Neural cell (in vitro differentiated cells): ENCODE results near the gene ZNF747. TPM values are rescaled to one million over a fixed set of nuclear protein-coding genes. Genes with fewer than 3 reads are reported as not detected.

ENCODE experiments used
- H2AFZ ChIP-seq: fragments of 200-600, 300-800 bp; sonication (generic), shearing (Covaris generic); 2 replicates; pipeline ENCODE4 v1.6.0; 2014; ENCODE audit warnings: low read depth, mild to moderate bottlenecking, antibody characterized with exemption, low read length, moderate library complexity
- H3F3A ChIP-seq: fragments of 200-600 bp; shearing (Covaris generic); 2 replicates; pipeline ENCODE4 v1.6.1; 2016; ENCODE audit warnings: mild to moderate bottlenecking, moderate library complexity, mixed read lengths, antibody characterized with exemption, low read length; ENCODE audit not compliant: insufficient read depth, poor library complexity, severe bottlenecking
- H3K27ac ChIP-seq: fragments of 200-600, 300-800 bp; sonication (generic), shearing (Covaris generic); 2 replicates; pipeline ENCODE4 v1.5.1; 2014; ENCODE audit warnings: mild to moderate bottlenecking, low read length, moderate library complexity
- H3K27me3 ChIP-seq: fragments of 300-800, 200-600 bp; sonication (generic), shearing (Covaris generic); 2 replicates; pipeline ENCODE4 v1.6.0; 2014; ENCODE audit warnings: mild to moderate bottlenecking, low read depth, low read length, moderate library complexity; ENCODE audit not compliant: insufficient read depth
- H3K36me3 ChIP-seq: fragments of 300-800, 200-600 bp; sonication (generic), shearing (Covaris generic); 2 replicates; pipeline ENCODE4 v1.5.1; 2014; ENCODE audit warnings: mild to moderate bottlenecking, antibody characterized with exemption, low read length, moderate library complexity; ENCODE audit not compliant: insufficient read depth
- H3K4me2 ChIP-seq: fragments of 300-800, 200-600 bp; sonication (generic), shearing (Covaris generic); 2 replicates; pipeline ENCODE4 v1.6.0; 2014; ENCODE audit warnings: mild to moderate bottlenecking, low read length
- H3K4me3 ChIP-seq: fragments of 300-800, 200-600 bp; sonication (generic), shearing (Covaris generic); 2 replicates; pipeline ENCODE4 v1.5.1; 2014; ENCODE audit warnings: mild to moderate bottlenecking, low read length, moderate library complexity
- H3K79me2 ChIP-seq: fragments of 200-600 bp; shearing (Covaris generic); replicated peaks from 2 replicates; pipeline ENCODE4 v1.6.0; 2014; ENCODE audit warnings: mild to moderate bottlenecking, low read length, moderate library complexity; ENCODE audit not compliant: insufficient read depth
- H3K9ac ChIP-seq: fragments of 300-800, 200-600 bp; sonication (generic), shearing (Covaris generic); 2 replicates; pipeline ENCODE4 v1.6.1; 2016; ENCODE audit warnings: mild to moderate bottlenecking, low read length, mixed read lengths
- H3K9me2 ChIP-seq: fragments of 200-600 bp; shearing (Covaris generic); 2 replicates; pipeline ENCODE4 v1.6.1; 2016; ENCODE audit warnings: mild to moderate bottlenecking, low read length, mixed read lengths; ENCODE audit not compliant: insufficient read depth
- H3K9me3 ChIP-seq: fragments of 200-600, 300-800 bp; sonication (generic), shearing (Covaris generic); 2 replicates; pipeline ENCODE4 v1.6.1; 2016; ENCODE audit warnings: mild to moderate bottlenecking, mixed run types, low read length, moderate library complexity, mixed read lengths
- H4K20me1 ChIP-seq: fragments of 200-600 bp; shearing (Covaris generic); 2 replicates; pipeline ENCODE4 v1.6.1; 2016; ENCODE audit warnings: mild to moderate bottlenecking, mixed run types; ENCODE audit not compliant: insufficient read depth
- EP300 ChIP-seq: fragments of 450-650 bp; conservative IDR thresholded peaks from 2 replicates; pipeline ENCODE4 v1.6.1; 2014; ENCODE audit warnings: antibody characterized with exemption, mild to moderate bottlenecking, moderate library complexity; ENCODE audit not compliant: poor library complexity, severe bottlenecking
- EZH2 ChIP-seq: fragments of 200-600, 300-800 bp; shearing (Covaris generic), sonication (generic); IDR thresholded peaks from 2 replicates; pipeline ENCODE4 v1.6.1; 2014; ENCODE audit warnings: antibody characterized with exemption, low read length, borderline replicate concordance, mild to moderate bottlenecking; ENCODE audit not compliant: insufficient read depth, poor library complexity, severe bottlenecking
- MXI1 ChIP-seq: fragments of 450-650 bp; conservative IDR thresholded peaks from 2 replicates; pipeline ENCODE4 v1.6.1; 2014; ENCODE audit warnings: antibody characterized with exemption, mild to moderate bottlenecking; ENCODE audit not compliant: poor library complexity, severe bottlenecking
- POLR2AphosphoS5 ChIP-seq: IDR thresholded peaks from 2 replicates; pipeline ENCODE4 v1.6.1; 2012
- RAD21 ChIP-seq: fragments of 450-650 bp; conservative IDR thresholded peaks from 2 replicates; pipeline ENCODE4 v1.6.1; 2014; ENCODE audit warnings: antibody characterized with exemption, mild to moderate bottlenecking, moderate library complexity
- SMC3 ChIP-seq: fragments of 450-650 bp; conservative IDR thresholded peaks from 2 replicates; pipeline ENCODE4 v1.6.1; 2014; ENCODE audit warnings: antibody characterized with exemption, mild to moderate bottlenecking, moderate library complexity; ENCODE audit not compliant: poor library complexity
- TAF1 ChIP-seq: IDR thresholded peaks from 2 replicates; pipeline ENCODE4 v1.6.1; 2012; ENCODE audit warnings: low read depth
- polyA plus RNA-seq: library from polyadenylated mRNA; depleted of rRNA; stranded (reverse); fragments of >200 nt; gene quantifications from 2 replicates; pipeline ENCODE4 v1.2.3, GENCODE V29; 2014
- TF ChIP-seq, protein P1 (sequence below): fragments of 450-650 bp; IDR thresholded peaks from 2 replicates; pipeline ENCODE4 v1.5.1; 2014; ENCODE audit warnings: antibody characterized with exemption, mild to moderate bottlenecking, moderate library complexity; ENCODE audit not compliant: poor library complexity, severe bottlenecking
- TF ChIP-seq, protein P2 (sequence below): IDR thresholded peaks from 2 replicates; pipeline ENCODE4 v1.6.1; 2012; ENCODE audit warnings: borderline replicate concordance

The ZNF747 gene
- polyA plus RNA-seq, 1 donor from 2014 or later = 5.7 TPM

DNA sequence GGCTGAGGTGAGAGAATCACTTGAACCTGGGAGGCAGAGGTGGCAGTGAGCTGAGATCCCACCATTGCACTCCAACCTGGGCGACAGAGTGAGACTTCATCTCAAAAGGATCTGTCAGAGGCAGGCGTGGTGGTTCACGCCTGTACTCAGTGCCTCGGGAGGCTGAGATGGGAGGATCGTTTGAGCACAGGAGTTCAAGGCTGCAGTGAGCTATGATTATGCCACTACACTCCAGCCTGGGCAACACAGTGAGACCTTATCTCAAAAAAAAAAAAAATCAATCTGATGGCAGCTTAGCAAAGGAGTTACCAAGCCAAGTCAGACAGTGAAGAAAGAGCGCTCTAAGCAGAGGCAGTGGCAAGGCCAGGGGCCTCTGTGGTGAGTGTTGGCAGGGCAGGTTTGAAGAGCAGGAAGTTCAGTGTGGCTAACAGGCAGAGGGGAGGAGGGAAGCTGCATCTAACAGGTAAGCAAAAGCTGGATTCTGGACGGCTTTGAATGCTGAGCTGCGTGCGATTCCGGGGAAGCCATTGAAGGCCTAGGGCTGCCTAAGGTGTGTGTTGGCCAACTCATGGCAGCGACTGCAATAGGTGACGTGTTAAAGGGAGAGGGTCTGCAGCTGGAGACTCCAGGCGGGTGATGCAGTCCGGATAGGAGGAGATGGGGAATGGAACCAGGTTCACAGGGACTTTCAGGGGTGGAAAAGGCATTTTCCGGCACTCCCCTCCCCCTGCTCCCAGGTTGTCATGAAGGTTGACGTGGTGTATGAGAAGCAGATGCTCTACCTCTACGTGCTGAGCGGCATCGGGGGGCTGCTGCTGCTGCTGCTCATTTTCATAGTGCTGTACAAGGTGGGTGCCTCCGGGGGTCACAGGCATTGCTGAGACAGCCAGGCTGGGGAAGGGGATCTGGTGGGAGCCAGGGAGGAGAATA lies 15.3 kb downstream of the ZNF747 start:
- Histone ChIP-seq H3K4me2 (no peak overlapping the region), H3K9ac (no peak overlapping the region), H3K9me2 (no peaks in the 10 kb centered on the region), H2AFZ (no peak overlapping the region), H3K9me3 (no peaks in the 10 kb centered on the region), H4K20me1 (no peaks in the 10 kb centered on the region), H3F3A (no peaks in the 10 kb centered on the region), H3K36me3 (no peaks in the 10 kb centered on the region), H3K4me3 (no peak overlapping the region), H3K27ac (no peak overlapping the region), H3K79me2 (no peaks in the 10 kb centered on the region), H3K27me3 (no peaks in the 10 kb centered on the region)
- TF ChIP-seq MXI1 (no peak), SMC3 (no peak), EZH2 (no peak), RAD21 (no peak), POLR2AphosphoS5 (no peak), TAF1 (no peak), EP300 (no peak)
- TF ChIP-seq, protein P1, sequence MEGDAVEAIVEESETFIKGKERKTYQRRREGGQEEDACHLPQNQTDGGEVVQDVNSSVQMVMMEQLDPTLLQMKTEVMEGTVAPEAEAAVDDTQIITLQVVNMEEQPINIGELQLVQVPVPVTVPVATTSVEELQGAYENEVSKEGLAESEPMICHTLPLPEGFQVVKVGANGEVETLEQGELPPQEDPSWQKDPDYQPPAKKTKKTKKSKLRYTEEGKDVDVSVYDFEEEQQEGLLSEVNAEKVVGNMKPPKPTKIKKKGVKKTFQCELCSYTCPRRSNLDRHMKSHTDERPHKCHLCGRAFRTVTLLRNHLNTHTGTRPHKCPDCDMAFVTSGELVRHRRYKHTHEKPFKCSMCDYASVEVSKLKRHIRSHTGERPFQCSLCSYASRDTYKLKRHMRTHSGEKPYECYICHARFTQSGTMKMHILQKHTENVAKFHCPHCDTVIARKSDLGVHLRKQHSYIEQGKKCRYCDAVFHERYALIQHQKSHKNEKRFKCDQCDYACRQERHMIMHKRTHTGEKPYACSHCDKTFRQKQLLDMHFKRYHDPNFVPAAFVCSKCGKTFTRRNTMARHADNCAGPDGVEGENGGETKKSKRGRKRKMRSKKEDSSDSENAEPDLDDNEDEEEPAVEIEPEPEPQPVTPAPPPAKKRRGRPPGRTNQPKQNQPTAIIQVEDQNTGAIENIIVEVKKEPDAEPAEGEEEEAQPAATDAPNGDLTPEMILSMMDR = no peak
- TF ChIP-seq, protein P2, sequence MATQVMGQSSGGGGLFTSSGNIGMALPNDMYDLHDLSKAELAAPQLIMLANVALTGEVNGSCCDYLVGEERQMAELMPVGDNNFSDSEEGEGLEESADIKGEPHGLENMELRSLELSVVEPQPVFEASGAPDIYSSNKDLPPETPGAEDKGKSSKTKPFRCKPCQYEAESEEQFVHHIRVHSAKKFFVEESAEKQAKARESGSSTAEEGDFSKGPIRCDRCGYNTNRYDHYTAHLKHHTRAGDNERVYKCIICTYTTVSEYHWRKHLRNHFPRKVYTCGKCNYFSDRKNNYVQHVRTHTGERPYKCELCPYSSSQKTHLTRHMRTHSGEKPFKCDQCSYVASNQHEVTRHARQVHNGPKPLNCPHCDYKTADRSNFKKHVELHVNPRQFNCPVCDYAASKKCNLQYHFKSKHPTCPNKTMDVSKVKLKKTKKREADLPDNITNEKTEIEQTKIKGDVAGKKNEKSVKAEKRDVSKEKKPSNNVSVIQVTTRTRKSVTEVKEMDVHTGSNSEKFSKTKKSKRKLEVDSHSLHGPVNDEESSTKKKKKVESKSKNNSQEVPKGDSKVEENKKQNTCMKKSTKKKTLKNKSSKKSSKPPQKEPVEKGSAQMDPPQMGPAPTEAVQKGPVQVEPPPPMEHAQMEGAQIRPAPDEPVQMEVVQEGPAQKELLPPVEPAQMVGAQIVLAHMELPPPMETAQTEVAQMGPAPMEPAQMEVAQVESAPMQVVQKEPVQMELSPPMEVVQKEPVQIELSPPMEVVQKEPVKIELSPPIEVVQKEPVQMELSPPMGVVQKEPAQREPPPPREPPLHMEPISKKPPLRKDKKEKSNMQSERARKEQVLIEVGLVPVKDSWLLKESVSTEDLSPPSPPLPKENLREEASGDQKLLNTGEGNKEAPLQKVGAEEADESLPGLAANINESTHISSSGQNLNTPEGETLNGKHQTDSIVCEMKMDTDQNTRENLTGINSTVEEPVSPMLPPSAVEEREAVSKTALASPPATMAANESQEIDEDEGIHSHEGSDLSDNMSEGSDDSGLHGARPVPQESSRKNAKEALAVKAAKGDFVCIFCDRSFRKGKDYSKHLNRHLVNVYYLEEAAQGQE = no peak

DNA sequence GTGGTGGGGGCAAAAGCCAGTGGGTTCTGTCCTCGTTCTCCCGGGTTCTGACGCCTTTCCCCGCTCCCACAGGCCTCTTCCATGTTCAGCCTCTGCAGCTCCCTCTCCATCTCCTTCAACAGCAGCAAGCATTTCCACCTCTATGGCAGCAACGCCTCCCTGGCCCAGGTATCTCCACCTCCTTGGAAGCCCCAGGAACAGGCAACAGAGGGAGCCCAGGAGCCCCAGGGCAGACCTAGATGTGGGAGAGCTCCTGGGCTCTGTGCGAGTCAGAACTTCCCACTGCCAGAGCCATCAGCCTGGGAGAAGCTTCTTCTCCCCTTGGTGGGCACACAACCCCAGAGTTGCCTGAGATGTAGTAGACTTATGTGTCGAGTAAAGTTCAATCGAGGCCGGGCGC lies 16.1 kb downstream of the ZNF747 start:
- Histone ChIP-seq H3K4me3 (no peak overlapping the region), H3K79me2 (no peaks in the 10 kb centered on the region), H2AFZ (no peak overlapping the region), H3K9ac (no peak overlapping the region), H3K9me3 (no peaks in the 10 kb centered on the region), H3K27ac (no peak overlapping the region), H3K36me3 (no peaks in the 10 kb centered on the region), H3K9me2 (no peaks in the 10 kb centered on the region), H3F3A (no peaks in the 10 kb centered on the region), H3K4me2 (no peak overlapping the region), H4K20me1 (no peaks in the 10 kb centered on the region), H3K27me3 (no peaks in the 10 kb centered on the region)
- no peak for TF ChIP-seq EZH2
- no peak for TF ChIP-seq RAD21
- TF ChIP-seq EP300 = no peak
- TF ChIP-seq SMC3 = no peak
- no peak for TF ChIP-seq TAF1
- TF ChIP-seq, protein P2 = no peak
- TF ChIP-seq, protein P1 = no peak
- no peak for TF ChIP-seq POLR2AphosphoS5
- TF ChIP-seq MXI1 = no peak
